ENCODE results near the gene ZNF543.

Gene ZNF543

GRCh38 chr19:57376151-57376550 lies 55.9 kb downstream of the ZNF543 start:
- Histone ChIP-seq H3K27me3 (ENCODE audit: control insufficient read depth, insufficient read depth, low read length, poor library complexity, severe bottlenecking) (no peaks in the 10 kb centered on the region), H3K36me3 (ENCODE audit: control insufficient read depth, insufficient read depth, low read length) (peaks cover 24% of the 10 kb centered on the region), H3K4me1 (ENCODE audit: control insufficient read depth, insufficient read depth, low read length) (no peaks in the 10 kb centered on the region), H3K4me3 (ENCODE audit: insufficient read depth, low read depth, low read length) (no peak overlapping the region), H3K9me3 (ENCODE audit: control insufficient read depth, low read length) (peaks cover 5% of the 10 kb centered on the region), H3K27ac (ENCODE audit: insufficient read depth, low read depth, low read length, poor library complexity, severe bottlenecking) (no peak overlapping the region)
- 91 to 92% methylated on average over 5 to 6 of the region's 6 CpGs for WGBS, 2 experiments

GRCh38 chr19:57377498-57378146 lies 57.4 kb downstream of the ZNF543 start:
- peaks cover 24% of the 10 kb centered on the region for H3K36me3 ChIP-seq (ENCODE audit: control insufficient read depth, insufficient read depth, low read length)
- no peak overlapping the region for H3K27ac ChIP-seq (ENCODE audit: insufficient read depth, low read depth, low read length, poor library complexity, severe bottlenecking)
- H3K4me3 ChIP-seq (ENCODE audit: insufficient read depth, low read depth, low read length): no peak overlapping the region
- H3K27me3 ChIP-seq (ENCODE audit: control insufficient read depth, insufficient read depth, low read length, poor library complexity, severe bottlenecking): no peaks in the 10 kb centered on the region
- H3K4me1 ChIP-seq (ENCODE audit: control insufficient read depth, insufficient read depth, low read length): no peaks in the 10 kb centered on the region
- 92 to 96% methylated on average over 3 of the region's 3 CpGs for WGBS, 2 experiments
- H3K9me3 ChIP-seq (ENCODE audit: control insufficient read depth, low read length): peaks cover 5% of the 10 kb centered on the region

Data from ectodermal cell (in vitro differentiated cells).